GM18870 (cell line): ENCODE results near the gene NPLOC4.
"Not testable (repeated sequence)": the region's sequence is repeated elsewhere in the genome, so short reads cannot be mapped to it uniquely, and the experiment has no call there.

Source experiments
- ATAC-seq: cut with Tn5 transposase; IDR thresholded peaks from one replicate; pipeline ENCODE4 v1.9.1; 2021; ENCODE audit warnings: moderate library complexity; ENCODE audit not compliant: unreplicated experiment

NPLOC4 gene

DNA sequence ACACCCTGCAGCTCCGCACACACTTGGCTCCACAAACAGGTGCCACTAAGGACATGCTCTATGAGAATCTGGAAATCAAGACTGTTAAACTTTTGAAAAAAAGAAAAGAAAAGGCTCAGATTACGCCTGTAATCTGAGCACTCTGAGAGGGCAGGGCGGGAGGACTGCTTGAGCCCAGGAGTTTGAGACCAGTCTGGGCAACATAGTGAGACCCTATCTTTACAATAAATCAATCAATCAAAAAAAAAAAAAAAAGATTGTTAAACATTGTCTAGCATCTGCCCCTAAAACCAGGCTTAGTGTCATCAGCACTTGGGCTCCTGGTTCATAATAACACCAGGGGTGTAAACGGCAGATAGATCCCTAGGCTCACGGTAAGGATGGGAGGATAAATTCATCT is 47.3 kb downstream of the NPLOC4 start:
- no peak for ATAC-seq

DNA sequence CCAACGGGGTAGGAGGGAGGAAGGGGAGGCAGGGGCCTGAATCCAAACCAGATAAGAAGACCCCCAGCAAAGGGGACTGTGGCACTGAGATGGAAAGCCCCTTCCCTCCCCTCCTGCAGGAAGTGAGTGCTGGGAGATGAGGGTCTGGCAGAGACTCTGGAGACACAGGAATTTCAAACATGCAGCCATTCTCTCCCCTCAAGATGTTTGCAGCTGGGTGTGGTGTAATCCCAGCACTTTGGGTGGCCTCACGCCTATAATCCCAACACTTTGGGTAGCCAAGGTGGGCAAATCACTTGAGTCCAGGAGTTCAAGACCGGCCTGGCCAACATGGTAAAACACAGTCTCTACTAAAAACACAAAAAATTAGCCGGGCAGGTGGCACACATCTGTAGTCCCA is 50.8 kb downstream of the NPLOC4 start:
- ATAC-seq = no peak

DNA sequence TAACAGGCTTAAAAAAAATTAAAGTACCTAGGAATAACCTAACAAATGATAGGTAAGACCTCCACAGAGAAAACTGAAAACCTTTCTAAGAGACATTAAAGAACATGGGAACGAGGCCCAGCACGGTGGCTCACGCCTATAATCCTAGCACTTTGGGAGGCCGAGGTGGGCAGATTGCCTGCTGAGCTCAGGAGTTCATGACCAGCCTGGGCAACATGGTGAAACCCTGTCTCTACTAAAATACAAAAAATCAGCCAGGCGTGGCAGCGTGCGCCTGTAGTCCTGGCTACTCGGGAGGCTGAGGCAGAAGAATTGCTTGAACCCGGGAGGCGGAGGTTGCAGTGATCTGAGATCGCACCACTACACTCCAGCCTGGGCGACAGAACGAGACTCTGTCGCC is 52.1 kb downstream of the NPLOC4 start:
- ATAC-seq = not testable (repeated sequence)

DNA sequence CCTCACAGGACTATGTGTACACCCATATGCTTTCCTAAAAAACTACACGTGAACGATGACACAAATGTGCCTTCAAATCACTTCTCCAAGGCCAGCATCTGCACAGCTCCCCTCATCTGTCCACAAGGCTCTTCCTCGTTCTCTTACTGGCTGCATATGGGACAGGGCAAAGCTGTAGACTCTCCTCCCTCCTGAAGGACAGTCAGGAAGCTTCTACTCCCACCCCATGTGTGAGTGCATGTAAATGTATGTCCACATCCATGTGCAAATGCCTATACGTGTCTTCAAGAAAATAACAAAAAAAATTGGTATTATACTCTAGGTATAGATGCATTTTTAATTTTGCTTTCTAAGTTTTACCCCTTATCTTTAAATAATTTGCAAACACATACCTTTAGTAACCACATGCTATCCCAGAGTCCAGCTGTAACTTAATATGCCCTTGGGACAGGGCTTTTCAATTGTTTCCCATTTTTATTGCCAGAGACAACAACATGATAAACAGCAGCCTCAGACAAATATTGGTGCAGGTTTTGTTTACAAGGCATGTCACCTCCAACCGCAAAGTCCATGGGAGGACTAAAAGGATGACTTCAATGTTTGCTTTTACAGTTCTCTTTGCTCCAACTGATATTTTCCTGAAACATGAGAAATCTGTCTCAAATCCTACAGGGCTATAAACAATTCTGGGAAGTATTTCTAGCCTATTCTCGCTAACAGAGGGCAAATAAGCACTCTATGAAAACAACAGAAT is 53.1 kb downstream of the NPLOC4 start:
- ATAC-seq = no peak

DNA sequence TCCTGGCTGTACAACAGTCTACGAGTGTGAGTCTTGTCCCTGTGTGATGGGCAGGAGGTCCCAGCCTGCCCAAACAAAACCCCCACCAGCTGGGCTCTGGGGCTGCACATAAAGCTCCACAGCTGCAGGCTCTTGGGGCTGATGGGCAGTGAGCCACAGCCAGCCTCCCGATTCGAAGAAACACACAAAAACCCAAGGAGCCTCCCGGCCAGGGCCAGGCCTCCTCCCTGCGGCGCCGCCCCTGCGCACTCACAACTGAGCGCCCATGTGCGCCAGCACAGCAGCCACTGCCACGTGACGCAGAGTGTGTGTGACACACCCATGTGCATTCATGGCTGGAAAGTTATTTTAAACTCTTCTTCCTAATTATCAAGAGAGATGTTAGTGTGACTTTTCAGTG is 54.2 kb downstream of the NPLOC4 start:
- no peak for ATAC-seq

DNA sequence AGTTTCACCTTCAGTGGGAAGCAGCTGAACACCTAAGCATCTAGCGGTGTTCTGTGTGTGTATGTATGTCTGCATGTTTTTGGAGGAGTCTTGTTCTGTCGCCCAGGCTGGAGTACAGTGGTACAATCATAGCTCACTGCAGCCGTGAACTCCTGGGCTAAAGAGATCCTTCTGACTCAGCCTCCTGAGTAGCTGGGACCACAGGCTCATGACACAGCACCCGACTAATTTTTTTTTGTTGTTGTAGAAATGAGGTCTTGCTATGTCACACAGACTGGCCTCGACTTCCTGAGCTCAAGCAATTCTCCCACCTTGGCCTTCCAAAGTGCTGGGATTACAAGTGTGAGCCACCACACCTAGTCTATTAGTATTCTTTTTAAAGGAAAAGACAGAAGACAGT is 54.6 kb downstream of the NPLOC4 start:
- no peak for ATAC-seq

DNA sequence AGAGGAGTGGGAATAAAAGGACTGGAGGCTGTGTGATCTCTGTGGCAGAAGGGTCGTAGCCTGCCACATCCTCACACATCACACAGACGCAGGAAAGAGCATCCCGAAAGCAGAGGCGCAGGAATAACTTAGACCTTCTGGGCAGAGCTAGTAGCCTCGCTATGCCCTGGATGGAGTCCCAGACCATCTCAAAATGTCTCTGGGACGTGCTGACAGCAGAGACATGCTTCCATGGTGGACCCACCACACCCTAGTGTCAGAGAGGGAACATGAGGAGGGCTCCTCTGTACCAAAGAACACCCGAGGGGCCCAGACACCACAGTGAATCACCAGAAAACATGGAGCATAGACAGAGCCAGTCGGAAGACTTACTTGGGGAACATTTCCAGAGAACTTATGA is 55.2 kb downstream of the NPLOC4 start:
- ATAC-seq = no peak

DNA sequence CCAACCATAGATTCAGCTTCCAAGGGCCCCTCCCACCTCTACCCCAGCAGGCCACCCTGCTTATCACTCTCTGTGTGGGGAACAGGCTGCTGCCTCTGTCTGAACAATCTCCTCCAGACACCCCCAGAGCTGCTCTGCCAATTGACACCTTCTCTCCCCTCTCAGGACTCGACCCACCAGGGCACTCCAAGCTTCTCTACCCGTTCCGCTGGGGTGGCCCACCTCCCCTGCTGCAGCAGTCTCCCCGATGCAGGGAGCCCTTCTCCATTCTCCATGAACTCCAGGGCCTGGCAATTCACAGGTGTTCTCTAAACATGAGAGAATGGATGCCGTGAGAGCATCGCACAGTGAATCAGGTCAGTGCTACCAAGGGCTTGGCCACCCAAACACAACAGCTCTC is 56.4 kb downstream of the NPLOC4 start:
- ATAC-seq = no peak

DNA sequence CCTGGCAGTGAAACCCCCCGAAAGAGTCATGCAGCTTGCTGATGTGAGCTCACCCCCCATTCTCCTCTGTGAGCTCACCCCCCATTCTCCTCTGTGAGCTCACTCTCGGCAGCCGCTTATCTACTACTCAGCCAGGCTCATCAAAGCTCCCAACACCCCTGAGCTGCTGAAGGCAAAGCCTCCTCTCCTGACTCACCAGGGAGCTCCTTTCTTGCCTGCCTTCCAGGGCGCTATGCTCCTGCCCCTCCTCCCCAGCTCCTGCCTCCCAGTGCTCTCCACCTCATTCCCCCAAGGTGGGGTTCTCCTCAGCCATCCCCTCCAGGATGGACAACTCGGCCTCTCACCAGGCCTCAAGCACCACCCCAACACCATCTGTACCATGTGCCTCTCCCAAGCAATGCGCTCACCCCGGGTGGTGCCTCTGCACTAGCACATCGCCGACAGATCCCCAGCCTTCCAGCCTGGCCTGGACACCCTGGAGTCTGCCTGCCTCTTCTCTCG is 57.0 kb downstream of the NPLOC4 start:
- ATAC-seq = no peak

DNA sequence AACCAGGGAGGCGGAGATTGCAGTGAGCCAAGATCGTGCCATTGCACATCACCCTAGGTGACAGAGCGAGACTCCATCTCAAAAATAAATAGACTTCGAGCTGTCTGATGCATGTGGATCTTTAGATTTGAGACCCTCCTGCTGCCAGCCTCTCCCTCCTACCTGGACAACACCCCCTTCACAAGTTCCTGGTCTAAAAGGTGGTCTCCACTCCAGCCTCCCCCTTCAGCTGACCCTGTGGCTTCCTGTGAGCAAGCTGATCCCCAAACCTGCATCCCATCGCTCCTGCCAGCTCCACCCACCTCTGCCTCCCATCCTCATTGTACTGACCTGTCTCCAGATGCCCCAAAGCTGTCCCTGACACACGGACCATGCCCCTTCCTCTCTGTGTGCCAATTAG is 57.6 kb downstream of the NPLOC4 start:
- ATAC-seq = no peak

DNA sequence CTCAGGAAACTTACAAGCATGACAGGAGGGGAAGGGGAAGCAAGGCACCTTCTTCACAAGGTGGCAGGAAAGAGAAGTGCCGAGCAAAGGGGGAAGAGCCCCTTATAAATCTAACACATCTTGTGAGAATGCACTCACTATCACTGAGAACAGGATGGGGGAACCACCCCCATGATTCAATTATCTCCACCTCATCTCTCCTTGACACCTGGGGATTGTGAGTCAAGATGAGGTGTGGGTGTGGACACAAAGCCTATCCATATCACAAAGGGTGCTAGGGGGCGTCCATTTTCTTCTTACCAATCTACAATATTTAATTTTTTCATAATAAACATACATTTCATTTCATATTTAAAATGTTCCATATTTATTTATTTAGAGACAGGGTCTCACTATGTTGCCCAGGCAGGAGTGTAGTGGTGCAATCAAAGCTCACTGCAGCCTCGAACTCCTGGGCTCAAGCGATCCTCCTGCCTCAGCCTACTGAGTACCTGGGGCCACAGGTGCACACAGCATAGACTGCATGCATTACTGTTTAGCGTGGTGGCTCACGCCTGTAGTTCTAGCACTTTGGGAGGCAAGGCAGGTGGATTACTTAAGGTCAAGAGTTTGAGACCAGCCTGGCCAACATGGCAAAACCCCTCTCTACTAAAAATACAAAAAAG is 58.2 kb downstream of the NPLOC4 start:
- ATAC-seq = no peak

DNA sequence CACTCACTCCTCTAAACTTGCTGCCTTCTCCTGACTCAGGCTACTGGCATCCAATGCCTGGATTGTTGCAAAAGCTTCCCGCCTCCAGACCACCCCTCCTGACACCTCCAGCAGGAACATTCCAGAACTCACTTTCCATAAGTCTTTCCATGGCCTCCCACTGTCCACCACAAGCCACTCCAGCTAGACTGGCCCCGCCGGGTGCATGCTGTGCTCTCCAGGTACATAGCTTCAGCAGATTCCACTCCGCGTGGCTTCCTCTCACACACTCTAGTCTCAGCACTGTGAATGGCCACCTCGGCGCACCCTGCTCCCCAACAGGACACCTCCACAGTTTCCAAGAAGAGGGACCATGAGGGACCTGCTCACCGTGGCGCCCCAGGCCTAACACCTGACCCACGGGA is 58.9 kb downstream of the NPLOC4 start:
- no peak for ATAC-seq

DNA sequence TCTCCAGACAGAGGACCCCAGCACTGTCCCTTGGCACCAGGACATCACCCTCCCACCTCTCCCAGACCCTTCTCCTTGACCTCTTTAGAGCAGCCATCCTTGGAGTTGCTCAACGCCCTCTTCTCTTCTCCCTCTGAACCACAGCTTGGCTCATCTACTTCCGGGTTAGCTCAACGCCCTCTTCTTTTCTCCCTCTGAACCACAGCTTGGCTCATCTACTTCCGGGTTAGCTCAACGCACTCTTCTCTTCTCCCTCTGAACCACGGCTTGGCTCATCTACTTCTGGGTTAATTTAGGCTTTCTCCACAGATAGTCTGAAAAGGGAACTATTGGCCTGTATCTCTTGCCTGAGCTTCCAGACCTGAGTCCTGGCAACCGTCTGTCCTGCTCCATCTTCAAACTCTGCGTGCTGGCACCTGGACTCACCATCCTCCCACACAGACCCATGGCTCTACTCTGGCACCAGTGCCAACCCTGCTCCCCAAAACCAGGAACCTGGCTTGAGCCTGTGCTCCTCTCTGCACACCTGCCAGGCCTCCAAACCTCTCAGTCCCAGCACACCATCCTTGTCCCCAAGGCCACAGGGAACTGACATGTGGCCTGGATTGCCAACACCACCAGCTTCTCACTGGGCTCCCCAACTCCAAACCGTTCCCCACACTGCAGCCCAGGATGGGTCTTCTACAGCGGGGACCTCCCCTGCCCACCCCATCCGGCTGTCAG is 59.5 kb downstream of the NPLOC4 start:
- no peak for ATAC-seq

DNA sequence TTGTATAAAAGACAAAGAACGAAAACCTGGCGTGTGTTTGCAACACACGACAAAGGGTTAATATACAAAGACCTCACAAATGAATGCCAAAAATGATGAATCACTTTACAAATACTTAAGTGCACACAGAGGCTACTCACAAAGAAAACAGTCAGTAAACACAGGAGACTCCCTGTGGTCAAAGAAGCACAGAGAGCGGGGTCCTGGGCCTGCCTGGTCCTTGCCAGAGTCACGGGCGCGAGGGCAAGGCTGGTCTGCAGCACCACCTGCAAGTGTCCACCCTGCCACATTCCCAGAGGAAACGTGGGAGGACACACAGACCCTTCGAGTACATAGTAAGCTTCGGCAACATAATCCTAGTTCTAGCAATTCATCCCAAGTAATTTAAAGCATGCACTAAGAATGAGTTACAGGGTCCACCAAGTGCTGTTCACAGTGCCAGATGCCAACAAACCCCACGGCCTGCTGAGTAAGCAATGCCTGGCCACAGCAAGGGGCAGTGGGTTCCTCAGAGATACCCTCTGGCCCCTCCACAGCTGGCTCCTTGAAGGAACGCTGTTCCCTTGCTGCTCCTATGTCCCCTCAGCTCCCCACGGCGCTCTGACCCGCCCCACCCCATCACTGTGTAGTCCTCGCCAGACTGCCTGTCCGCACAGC is 60.2 kb downstream of the NPLOC4 start:
- ATAC-seq = no peak

DNA sequence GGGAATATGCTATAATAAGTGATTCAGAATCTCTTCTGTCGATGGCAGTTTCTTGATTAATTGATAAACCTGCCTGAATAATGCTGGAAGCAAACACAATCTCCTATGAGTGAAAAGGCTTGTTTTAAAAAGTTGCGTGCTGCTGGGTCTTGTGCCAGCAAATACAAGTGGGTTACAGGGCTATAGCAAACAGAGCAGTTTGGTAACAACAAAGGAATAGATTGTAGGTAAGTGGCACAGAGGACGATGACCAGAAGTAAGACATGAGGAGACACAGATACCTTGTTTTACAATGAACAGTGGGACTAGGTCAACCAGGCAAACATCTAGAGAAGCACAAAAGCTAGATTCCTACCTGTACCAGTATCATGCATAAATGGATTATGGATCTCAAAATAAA is 61.1 kb downstream of the NPLOC4 start:
- no peak for ATAC-seq

DNA sequence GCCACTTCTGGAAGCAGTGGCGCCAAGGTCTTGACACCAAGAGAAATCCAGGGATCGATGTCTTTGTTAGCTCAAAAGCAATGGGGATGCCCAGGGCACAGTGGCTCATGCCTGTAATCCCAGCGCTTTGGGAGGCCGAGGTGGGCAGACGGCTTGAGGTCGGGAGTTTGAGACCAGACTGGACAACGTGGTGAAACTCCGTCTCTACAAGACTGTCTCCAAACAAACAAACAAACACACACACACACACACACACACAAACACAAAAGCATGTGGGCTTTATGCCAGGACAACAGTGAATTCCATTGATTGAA is 62.3 kb downstream of the NPLOC4 start:
- no peak for ATAC-seq

DNA sequence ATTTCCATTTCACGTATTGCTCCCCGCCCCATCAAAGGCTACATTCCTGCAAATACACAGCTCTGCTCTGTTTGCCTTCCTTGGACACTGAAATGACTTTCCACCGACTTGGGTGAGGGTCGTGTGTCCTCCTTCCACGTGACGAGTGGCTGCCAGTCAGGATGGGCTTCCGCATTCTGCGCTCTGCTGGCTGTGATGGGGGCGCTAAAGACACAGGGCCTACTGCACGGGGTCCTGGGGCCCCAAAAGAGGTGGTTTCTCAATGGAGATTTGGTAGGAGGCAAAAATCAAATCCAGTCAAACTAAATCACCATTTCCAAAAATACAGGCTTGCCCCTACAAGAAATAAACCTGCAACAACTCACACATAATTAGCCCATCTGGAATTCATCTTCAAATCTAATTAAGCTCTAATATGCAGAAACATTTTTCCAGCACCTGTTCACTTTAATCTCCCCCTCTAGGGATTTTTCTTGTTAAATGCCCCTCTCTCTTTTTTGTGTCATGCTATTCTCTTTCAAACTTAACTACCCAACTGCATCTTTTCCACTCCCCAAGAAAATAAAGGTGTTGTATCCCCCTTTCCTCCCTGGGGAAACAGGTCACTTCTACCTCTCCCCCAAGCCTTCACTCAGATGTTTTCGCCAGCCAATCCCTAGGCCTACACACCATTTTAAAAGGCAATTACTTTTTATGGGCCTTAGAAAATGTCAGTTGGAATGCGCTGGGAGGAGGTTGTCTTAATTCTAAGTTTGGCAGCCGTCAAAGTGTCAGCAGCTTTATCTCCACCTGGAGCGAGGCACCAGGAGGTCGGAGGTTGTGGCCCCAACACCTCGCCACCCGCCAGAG is 62.9 kb downstream of the NPLOC4 start:
- no peak for ATAC-seq

DNA sequence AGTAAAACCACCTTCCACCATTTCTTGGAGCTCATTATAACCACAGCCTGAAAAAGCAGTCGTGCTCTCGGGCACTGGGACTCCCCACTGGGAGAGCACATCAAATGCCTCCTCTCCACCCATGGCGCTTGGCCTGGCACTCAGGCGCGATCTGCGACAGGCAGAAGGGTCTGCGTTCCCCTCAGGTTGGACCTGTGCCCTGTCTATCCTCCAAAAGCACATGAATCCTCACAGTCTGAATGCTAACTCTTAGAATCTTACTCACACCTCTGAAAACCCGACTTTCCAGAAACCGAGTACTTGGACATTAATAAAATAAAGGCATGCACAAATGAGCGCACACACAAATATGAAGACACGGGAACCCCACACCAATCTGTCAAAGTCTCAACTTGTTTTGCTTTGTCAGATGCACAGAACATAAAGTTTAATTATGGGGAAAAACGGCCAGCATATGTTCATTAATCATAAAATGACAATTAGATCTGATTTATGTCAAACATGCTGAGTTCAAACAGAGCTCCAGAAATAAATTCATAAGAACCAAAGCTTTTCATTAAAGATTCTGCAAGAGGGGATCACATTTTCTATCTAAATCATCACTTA is 64.2 kb downstream of the NPLOC4 start:
- no peak for ATAC-seq

DNA sequence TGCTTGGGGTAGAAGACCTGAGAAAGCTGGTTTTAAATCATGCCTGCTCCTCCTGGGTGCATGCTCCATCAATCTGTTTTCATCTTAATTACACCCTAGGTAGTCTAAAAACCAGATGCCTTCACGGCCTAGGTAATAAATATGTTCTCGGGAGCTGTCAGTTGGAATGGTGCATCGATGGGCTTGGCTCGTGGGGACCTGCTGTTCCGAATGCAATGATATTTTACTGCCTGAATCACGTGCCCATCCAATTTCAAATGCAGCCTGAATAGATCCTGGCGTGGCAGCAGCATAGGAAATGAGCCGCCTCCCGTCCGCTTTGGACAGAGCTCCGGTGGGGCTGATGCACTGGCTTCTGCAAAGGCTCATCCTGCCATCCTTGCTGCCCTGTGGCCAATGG is 65.9 kb downstream of the NPLOC4 start:
- no peak for ATAC-seq

DNA sequence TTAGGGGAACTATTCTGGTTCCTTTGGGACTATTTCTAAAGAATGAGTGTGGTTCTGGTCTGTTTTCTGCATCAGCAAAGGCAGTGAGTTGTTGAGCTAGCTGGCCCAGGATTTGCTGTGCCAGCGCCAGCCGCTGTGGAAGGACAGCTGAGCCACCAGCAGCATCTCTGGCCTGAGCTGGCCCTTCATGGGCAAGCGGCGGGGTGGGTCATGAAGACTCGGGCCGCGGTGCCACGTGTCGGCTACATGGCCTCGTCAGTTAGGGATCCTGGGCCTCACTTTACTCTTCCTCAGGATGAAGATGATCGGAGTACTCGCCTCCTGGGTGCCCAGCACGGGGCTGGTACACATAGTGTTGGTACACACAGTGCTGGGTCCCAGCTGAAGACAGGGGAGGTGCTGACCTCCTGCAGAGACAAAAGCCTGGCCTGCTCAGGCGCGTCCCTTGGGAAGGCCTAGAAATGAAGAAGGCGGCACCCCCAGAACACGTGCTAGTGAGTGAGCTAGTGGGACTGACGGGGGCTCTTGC is 66.9 kb downstream of the NPLOC4 start:
- ATAC-seq = no peak
